Endodermal cell (in vitro differentiated cells): ENCODE measurements around the gene ST3GAL3. TPM values are rescaled to one million over a fixed set of nuclear protein-coding genes. Genes with fewer than 3 reads are reported as not detected.

Experiments
- DNase-seq: peaks from one replicate; pipeline ENCODE4 v3.0.0-alpha.2; 2017
- H3K27ac ChIP-seq: 2 replicates; pipeline ENCODE4 v1.5.1; 2013; ENCODE audit warnings: mild to moderate bottlenecking, low read depth, low read length, moderate library complexity
- H3K27me3 ChIP-seq: 2 replicates; pipeline ENCODE4 v1.6.1; 2013; ENCODE audit warnings: mild to moderate bottlenecking, low read length, moderate library complexity; ENCODE audit not compliant: insufficient read depth, control insufficient read depth, poor library complexity, severe bottlenecking
- H3K36me3 ChIP-seq: 2 replicates; pipeline ENCODE4 v1.7.0; 2013; ENCODE audit warnings: mild to moderate bottlenecking, low read length, moderate library complexity; ENCODE audit not compliant: control insufficient read depth, insufficient read depth
- H3K4me1 ChIP-seq: one replicate; pipeline ENCODE4 v1.7.0; 2013; ENCODE audit warnings: low read length; ENCODE audit not compliant: control insufficient read depth, insufficient read depth
- H3K4me3 ChIP-seq: 2 replicates; pipeline ENCODE4 v1.5.1; 2013; ENCODE audit warnings: mild to moderate bottlenecking, low read length, moderate library complexity
- H3K9ac ChIP-seq: 2 replicates; pipeline ENCODE4 v1.6.1; 2013; ENCODE audit warnings: mild to moderate bottlenecking, low read length, moderate library complexity; ENCODE audit not compliant: poor library complexity, severe bottlenecking; ENCODE audit errors: extremely low read depth
- H3K9me3 ChIP-seq: 2 replicates; pipeline ENCODE4 v1.6.1; 2013; ENCODE audit warnings: mild to moderate bottlenecking, low read length, moderate library complexity; ENCODE audit not compliant: control insufficient read depth
- H3K27ac Mint-ChIP-seq: 2 replicates; pipeline ENCODE4 v1.8.0; 2020; ENCODE audit warnings: mixed read lengths
- H3K27me3 Mint-ChIP-seq: 2 replicates; pipeline ENCODE4 v1.8.0; 2021; ENCODE audit warnings: mild to moderate bottlenecking, mixed read lengths; ENCODE audit not compliant: insufficient read depth
- H3K36me3 Mint-ChIP-seq: 2 replicates; pipeline ENCODE4 v1.8.0; 2020; ENCODE audit warnings: low read depth, mixed read lengths
- H3K4me1 Mint-ChIP-seq: 2 replicates; pipeline ENCODE4 v1.8.0; 2020; ENCODE audit warnings: mixed read lengths
- H3K4me3 Mint-ChIP-seq: 2 replicates; pipeline ENCODE4 v1.8.0; 2020; ENCODE audit warnings: mild to moderate bottlenecking, moderate library complexity, mixed read lengths
- H3K9me3 Mint-ChIP-seq: 2 replicates; pipeline ENCODE4 v1.8.0; 2020; ENCODE audit warnings: mild to moderate bottlenecking, mixed read lengths
- WGBS, 2 experiments: methylation state at CpG; one replicate each; pipeline versions ENCODE4 v1.1.5 to v1.1.7; 2013; ENCODE audit warnings: missing lambda C conversion rate in 2 of 2, mixed read lengths in 1 of 2; ENCODE audit not compliant: insufficient coverage in 1 of 2, insufficient read length in 1 of 2; 5-methylcytosine and 5-hydroxymethylcytosine counted together
- total RNA-seq, 2 donors: library from RNA; stranded (reverse); fragmentation: NEBNext Ultra II Directional in 1 of 2; extraction: Animal tissue kit (Norgen Biotek cat#: 25700) in 1 of 2; gene quantifications; 2 replicates in 1 of 2; 3 replicates in 1 of 2; pipeline ENCODE4 v1.2.1, GENCODE V29; 2021
- TF ChIP-seq, protein P1 (sequence below): fragments of 200-600 bp; sonication (generic); conservative IDR thresholded peaks from 2 replicates; pipeline ENCODE4 v1.5.0; 2021; ENCODE audit warnings: antibody characterized with exemption, mild to moderate bottlenecking

The ST3GAL3 gene
- total RNA-seq, 2 donors from 2014 or later: 15.5 to 15.9 TPM

DNA sequence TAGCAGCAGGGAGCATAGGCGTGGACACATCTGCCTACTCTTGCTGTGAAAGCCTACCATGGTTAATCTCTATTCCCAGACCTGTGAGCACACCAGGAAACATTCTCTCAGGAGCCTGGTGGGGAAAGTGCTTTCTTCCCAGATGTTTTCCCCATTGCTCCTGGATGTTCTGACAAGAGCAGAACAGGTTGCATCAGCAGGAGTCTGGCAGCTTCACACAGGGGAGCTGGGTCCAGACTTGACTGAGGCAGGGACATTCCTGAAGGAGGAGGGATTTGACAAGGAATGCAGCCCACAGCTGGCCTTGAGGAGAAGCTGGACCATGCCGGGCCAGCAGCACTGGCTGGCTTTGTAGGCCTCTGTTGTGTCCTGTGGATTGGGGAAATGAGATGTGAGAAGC, 205.3 kb downstream of the ST3GAL3 start:
- H3K27ac ChIP-seq: no peak overlapping the region
- peak overlapping the region; percentile 32 for H3K9ac ChIP-seq
- H3K4me3 ChIP-seq: no peak overlapping the region
- no peaks in the 10 kb centered on the region for H3K27me3 ChIP-seq
- H3K9me3 Mint-ChIP-seq: no peaks in the 10 kb centered on the region
- H3K36me3 ChIP-seq: no peaks in the 10 kb centered on the region
- no peak overlapping the region for H3K4me3 Mint-ChIP-seq
- peak overlapping the region; percentile 89 for H3K27ac Mint-ChIP-seq
- no peaks in the 10 kb centered on the region for H3K9me3 ChIP-seq
- 58 to 69% methylated on average over 2 of the region's 2 CpGs for whole genome bisulfite sequencing, 2 experiments
- H3K4me1 ChIP-seq: peaks cover 20% of the 10 kb centered on the region
- H3K36me3 Mint-ChIP-seq: no peaks in the 10 kb centered on the region
- no peaks in the 10 kb centered on the region for H3K27me3 Mint-ChIP-seq
- TF ChIP-seq, protein P1, sequence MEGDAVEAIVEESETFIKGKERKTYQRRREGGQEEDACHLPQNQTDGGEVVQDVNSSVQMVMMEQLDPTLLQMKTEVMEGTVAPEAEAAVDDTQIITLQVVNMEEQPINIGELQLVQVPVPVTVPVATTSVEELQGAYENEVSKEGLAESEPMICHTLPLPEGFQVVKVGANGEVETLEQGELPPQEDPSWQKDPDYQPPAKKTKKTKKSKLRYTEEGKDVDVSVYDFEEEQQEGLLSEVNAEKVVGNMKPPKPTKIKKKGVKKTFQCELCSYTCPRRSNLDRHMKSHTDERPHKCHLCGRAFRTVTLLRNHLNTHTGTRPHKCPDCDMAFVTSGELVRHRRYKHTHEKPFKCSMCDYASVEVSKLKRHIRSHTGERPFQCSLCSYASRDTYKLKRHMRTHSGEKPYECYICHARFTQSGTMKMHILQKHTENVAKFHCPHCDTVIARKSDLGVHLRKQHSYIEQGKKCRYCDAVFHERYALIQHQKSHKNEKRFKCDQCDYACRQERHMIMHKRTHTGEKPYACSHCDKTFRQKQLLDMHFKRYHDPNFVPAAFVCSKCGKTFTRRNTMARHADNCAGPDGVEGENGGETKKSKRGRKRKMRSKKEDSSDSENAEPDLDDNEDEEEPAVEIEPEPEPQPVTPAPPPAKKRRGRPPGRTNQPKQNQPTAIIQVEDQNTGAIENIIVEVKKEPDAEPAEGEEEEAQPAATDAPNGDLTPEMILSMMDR: no peak
- peaks cover 32% of the 10 kb centered on the region for H3K4me1 Mint-ChIP-seq
- peak; percentile 91 for DNase-seq

DNA sequence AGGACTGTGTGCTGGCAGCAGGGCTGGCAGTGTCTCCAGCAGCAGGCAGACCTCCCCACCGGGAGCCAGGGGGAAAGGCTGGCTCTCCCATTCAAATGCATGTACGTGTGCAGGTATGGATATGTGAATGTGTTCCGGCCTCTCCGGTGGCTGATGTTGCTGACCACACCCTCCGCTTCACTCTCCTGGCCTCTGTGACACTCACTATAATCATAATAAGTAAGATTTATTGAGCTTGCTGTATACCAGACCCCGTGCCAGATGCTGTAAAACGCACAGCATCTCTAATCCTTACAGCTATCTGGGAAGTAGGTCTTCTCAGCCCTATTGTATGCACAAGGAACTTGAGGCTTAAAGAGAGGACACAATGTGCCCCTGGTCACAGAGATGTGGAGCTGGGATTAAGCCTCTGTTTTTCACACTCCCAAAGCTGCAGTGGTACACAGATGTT, 205.7 kb downstream of the ST3GAL3 start:
- DNase-seq: no peak
- H3K4me1 Mint-ChIP-seq: peaks cover 32% of the 10 kb centered on the region
- Histone ChIP-seq H3K4me3 (no peak overlapping the region), H3K9ac (peak overlapping the region; percentile 32), H3K27ac (no peak overlapping the region), H3K4me1 (peaks cover 20% of the 10 kb centered on the region), H3K36me3 (no peaks in the 10 kb centered on the region), H3K27me3 (no peaks in the 10 kb centered on the region), H3K9me3 (no peaks in the 10 kb centered on the region)
- 85 to 100% methylated on average over 1 to 6 of the region's 7 CpGs for whole genome bisulfite sequencing, 2 experiments
- H3K27me3 Mint-ChIP-seq: no peaks in the 10 kb centered on the region
- peak overlapping the region; percentile 89 for H3K27ac Mint-ChIP-seq
- peak overlapping the region; percentile 1 for H3K4me3 Mint-ChIP-seq
- H3K36me3 Mint-ChIP-seq: no peaks in the 10 kb centered on the region
- TF ChIP-seq, protein P1: no peak
- no peaks in the 10 kb centered on the region for H3K9me3 Mint-ChIP-seq

DNA sequence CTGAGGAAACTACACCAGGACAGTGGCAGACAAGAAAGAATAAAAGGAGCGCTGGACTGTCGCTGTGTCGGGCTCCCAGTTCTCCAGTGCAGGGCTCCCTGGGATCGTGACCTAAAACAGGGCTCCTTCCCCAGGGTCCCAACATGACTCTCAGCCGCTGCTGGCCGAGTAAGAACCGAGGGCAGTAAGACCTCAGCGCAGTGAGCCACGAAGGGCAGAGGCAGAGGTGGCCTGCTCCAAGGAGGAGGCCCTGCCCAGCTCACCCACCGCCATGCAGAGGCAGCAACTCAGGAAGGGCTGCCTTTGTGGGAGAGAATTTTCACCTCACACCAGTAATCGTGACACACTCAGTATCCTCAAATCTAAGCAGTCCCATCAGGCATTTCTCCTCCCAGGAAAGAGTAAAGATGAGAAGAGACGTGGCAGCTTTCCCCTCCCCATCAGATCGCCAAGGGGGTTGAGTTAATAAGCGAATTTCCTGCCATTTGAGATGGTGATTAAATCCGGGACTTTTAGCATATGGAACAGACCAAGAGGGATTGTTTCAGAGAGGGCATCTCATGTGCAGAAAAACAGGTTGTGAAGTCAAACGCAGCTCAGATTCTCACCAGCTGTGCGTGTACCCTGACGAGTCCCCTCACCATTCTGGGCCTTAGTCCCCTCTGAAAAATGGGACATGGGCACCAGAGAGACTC, 206.5 kb downstream of the ST3GAL3 start:
- Mint-ChIP-seq H3K4me1 (peaks cover 32% of the 10 kb centered on the region), H3K27me3 (no peaks in the 10 kb centered on the region), H3K36me3 (no peaks in the 10 kb centered on the region), H3K27ac (no peak overlapping the region), H3K9me3 (no peaks in the 10 kb centered on the region), H3K4me3 (peak overlapping the region; percentile 1)
- no peak overlapping the region for H3K4me3 ChIP-seq
- H3K36me3 ChIP-seq: no peaks in the 10 kb centered on the region
- 89 to 91% methylated on average over 17 to 18 of the region's 18 CpGs for WGBS, 2 experiments
- no peaks in the 10 kb centered on the region for H3K9me3 ChIP-seq
- H3K27ac ChIP-seq: peak overlapping the region; percentile 0
- TF ChIP-seq, protein P1: no peak
- no peak for DNase-seq
- H3K4me1 ChIP-seq: peaks cover 20% of the 10 kb centered on the region
- H3K27me3 ChIP-seq: no peaks in the 10 kb centered on the region
- H3K9ac ChIP-seq: no peak overlapping the region
